Esophagus muscularis mucosa (tissue), 4 donors: Measurements from ENCODE around the gene PRKD1. TPM values are rescaled to one million over a fixed set of nuclear protein-coding genes. Genes with fewer than 3 reads are reported as not detected.
"Not testable (repeated sequence)": the region's sequence is repeated elsewhere in the genome, so short reads cannot be mapped to it uniquely, and the experiment has no call there.

Experiments
- DNase-seq: peaks from one replicate; pipeline ENCODE4 v3.0.0-alpha.2; 2017; ENCODE audit errors: extremely low spot score
- H3K27ac ChIP-seq, 4 donors: fragments of 200-600 bp; sonication (generic); replicated peaks in 1 of 4; 1 replicate in 3 of 4; 2 replicates in 1 of 4; pipeline ENCODE4 v1.5.1; 2016 to 2019; ENCODE audit warnings: mild to moderate bottlenecking in 1 of 4
- H3K27me3 ChIP-seq, 4 donors: fragments of 200-600 bp; sonication (generic); one replicate each; pipeline versions ENCODE4 v1.5.1 to v1.6.0; 2016 to 2019
- H3K36me3 ChIP-seq, 4 donors: fragments of 200-600 bp; sonication (generic); one replicate each; pipeline ENCODE4 v1.5.1; 2016 to 2019
- H3K4me1 ChIP-seq, 4 donors: fragments of 200-600 bp; sonication (generic); one replicate each; pipeline ENCODE4 v1.5.1; 2016 to 2019
- H3K4me3 ChIP-seq, 4 donors: fragments of 200-600 bp; sonication (generic); 1 replicate in 2 of 4; 2 replicates in 2 of 4; pipeline ENCODE4 v1.5.1; 2016 to 2019; ENCODE audit warnings: mild to moderate bottlenecking in 4 of 4, moderate library complexity in 1 of 4
- H3K9me3 ChIP-seq, 4 donors: fragments of 200-600 bp; sonication (generic); 1 replicate in 3 of 4; 2 replicates in 1 of 4; pipeline ENCODE4 v1.5.1; 2016 to 2019
- EP300 ChIP-seq: sonication (generic); formaldehyde crosslinking; IDR thresholded peaks from one replicate; pipeline ENCODE4 v1.6.1; 2017; ENCODE audit warnings: antibody characterized with exemption
- POLR2A ChIP-seq: fragments of 450-650 bp; IDR thresholded peaks from one replicate; pipeline ENCODE4 v1.6.1; 2017; ENCODE audit warnings: antibody characterized with exemption, moderate library complexity, mild to moderate bottlenecking, low read depth
- POLR2AphosphoS5 ChIP-seq, 2 donors: sonication (generic); formaldehyde crosslinking; IDR thresholded peaks; one replicate each; pipeline ENCODE4 v1.6.1; 2017; ENCODE audit warnings: antibody characterized with exemption in 2 of 2
- WGBS: methylation state at CpG from one replicate; pipeline ENCODE4 v1.1.5; 2018; 5-methylcytosine and 5-hydroxymethylcytosine counted together
- intact Hi-C: fragments of 100-400 bp; cut with DNase I; formaldehyde crosslinking; loops from one replicate; pipeline ENCODE4 v1.15.1; 2023
- total RNA-seq, 4 donors: library from RNA; depleted of rRNA; stranded (reverse); fragments of >200 nt; gene quantifications; one replicate each; pipeline versions ENCODE4 v1.1.0 to v1.2.1, GENCODE V29; 2016
- TF ChIP-seq, protein P1 (sequence below), 3 experiments: fragments of 200-600 bp in 2 of 3; fragments of 450-650 bp in 1 of 3; sonication (generic) in 2 of 3; IDR thresholded peaks; one replicate each; pipeline ENCODE4 v1.5.1; 2017 to 2019; ENCODE audit warnings: antibody characterized with exemption in 3 of 3, mild to moderate bottlenecking in 2 of 3, moderate library complexity in 1 of 3

The PRKD1 gene
- total RNA-seq, 4 donors from 2014 or later, result 10.4 to 18.7 (median 14.0) TPM

DNA sequence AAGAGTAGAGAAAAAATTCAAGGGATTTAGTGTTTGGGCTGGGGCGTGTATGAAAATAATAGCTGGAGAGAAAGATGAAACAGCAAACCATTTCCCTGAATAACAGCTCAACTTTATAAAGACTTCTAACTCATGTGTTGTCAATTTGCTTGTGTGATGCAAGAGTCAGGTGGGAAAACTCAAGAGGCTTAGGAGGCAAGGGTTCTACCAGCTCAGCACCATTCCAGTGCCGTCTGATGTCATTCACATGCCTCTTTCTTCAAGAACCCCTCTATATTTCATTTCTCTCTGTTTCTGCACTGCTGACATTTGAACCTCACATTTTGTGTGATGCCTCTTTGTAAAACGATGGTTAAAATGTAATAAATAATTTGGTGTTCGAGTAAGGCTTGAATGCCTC lies 192.2 kb downstream of the PRKD1 start:
- Histone ChIP-seq H3K9me3 (no peaks in the 10 kb centered on the region), H3K27me3 (no peaks in the 10 kb centered on the region), H3K4me1 (peaks cover 0 to 15% (median 2%) of the 10 kb centered on the region in 4 donors), H3K36me3 (no peaks in the 10 kb centered on the region), H3K4me3 (no peak overlapping the region), H3K27ac (no peak overlapping the region)
- intact Hi-C loops, result no loop called here
- TF ChIP-seq EP300, result no peak
- no peak for TF ChIP-seq POLR2A
- TF ChIP-seq, protein P1, sequence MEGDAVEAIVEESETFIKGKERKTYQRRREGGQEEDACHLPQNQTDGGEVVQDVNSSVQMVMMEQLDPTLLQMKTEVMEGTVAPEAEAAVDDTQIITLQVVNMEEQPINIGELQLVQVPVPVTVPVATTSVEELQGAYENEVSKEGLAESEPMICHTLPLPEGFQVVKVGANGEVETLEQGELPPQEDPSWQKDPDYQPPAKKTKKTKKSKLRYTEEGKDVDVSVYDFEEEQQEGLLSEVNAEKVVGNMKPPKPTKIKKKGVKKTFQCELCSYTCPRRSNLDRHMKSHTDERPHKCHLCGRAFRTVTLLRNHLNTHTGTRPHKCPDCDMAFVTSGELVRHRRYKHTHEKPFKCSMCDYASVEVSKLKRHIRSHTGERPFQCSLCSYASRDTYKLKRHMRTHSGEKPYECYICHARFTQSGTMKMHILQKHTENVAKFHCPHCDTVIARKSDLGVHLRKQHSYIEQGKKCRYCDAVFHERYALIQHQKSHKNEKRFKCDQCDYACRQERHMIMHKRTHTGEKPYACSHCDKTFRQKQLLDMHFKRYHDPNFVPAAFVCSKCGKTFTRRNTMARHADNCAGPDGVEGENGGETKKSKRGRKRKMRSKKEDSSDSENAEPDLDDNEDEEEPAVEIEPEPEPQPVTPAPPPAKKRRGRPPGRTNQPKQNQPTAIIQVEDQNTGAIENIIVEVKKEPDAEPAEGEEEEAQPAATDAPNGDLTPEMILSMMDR (IDR thresholded peaks at IDR 0.05), result no peak
- no peak for TF ChIP-seq POLR2AphosphoS5 (IDR thresholded peaks at IDR 0.05)
- 90% methylated on average over 4 of the region's 4 CpGs for WGBS
- no peak for DNase-seq

DNA sequence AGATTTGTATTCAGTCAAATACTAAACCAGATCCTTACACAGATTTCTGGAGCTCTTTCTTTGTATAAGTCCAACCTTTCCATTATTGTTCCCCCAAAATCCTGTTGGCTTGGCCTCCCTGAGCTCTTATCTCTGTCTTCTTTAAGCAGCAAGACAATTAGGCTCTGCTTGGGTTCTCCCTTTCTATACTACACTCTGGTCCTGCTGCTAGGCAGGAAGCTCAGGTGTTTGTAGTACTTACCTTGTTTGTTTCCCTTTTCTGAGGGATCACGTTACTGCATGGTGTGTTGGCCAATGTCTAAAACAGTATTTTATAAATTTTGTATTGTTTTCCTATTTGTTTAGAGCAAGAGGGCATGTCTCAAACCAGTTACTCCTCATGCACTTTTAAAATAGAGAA lies 192.9 kb downstream of the PRKD1 start:
- no peaks in the 10 kb centered on the region for H3K27me3 ChIP-seq
- H3K27ac ChIP-seq, result no peak overlapping the region
- no peak overlapping the region for H3K4me3 ChIP-seq
- DNase-seq, result no peak
- peaks cover 0 to 12% (median 2%) of the 10 kb centered on the region in 4 donors for H3K4me1 ChIP-seq
- no peaks in the 10 kb centered on the region for H3K36me3 ChIP-seq
- 91% methylated on average over 1 of the region's 1 CpG for WGBS
- intact Hi-C loops, result no loop called here
- H3K9me3 ChIP-seq, result no peaks in the 10 kb centered on the region
- TF ChIP-seq POLR2AphosphoS5 (IDR thresholded peaks at IDR 0.05) (no peak), EP300 (no peak), POLR2A (no peak)
- TF ChIP-seq, protein P1 (IDR thresholded peaks at IDR 0.05), result no peak

DNA sequence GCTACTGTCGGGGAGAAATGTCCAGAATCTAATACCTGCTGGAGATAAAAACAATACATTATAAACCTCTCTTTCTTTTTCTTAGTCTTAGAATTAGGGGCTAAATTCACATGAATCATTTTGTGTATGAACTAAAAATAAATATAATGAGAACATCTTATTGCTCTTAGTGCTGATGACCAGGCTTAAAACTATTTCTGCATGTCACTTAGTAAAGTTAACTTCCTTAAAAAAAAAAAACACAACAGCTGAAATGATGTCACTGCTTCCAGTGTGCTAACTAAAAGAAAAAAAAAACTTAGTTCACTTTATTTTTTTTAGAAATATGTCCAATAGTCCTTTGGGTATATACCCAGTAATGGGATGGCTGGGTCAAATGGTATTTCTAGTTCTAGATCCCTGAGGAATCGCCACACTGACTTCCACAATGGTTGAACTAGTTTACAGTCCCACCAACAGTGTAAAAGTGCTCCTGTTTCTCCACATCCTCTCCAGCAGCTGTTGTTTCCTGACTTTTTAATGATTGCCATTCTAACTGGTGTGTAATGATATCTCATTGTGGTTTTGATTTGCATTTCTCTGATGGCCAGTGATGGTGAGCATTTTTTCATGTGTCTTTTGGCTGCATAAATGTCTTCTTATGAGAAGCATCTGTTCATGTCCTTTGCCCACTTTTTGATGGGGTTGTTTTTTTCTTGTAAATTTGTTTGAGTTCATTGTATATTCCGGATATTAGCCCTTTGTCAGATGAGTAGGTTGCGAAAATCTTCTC lies 200.9 kb downstream of the PRKD1 start:
- H3K27me3 ChIP-seq, DNase-seq, H3K9me3 ChIP-seq, H3K36me3 ChIP-seq, intact Hi-C loops, H3K4me3 ChIP-seq: not testable (repeated sequence)
- Histone ChIP-seq H3K4me1 (peaks cover 9 to 27% (median 21%) of the 10 kb centered on the region in 4 donors), H3K27ac (peak overlapping the region in 1 of 4 donors; percentile 23)
- WGBS, result 78% methylated on average over 4 of the region's 4 CpGs

DNA sequence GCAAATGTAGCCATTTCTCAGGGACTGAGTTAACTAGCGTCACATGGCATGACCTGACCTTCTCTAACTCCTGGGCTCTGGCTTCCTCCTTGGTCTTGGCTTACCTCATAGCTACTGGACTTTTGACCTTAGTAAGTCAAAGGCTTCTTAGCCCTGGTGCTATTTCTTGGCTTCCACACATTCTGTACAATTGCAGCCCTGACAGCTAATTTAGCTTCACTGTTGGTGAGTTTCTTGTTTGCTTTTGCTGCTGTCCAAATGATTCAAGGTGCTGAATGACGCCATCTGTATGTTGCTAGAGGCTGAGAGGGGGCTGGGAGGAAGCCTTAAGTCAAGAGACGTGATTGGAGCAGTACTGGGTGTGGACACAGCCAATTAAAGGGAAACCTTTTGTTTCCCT lies 202.7 kb downstream of the PRKD1 start:
- Histone ChIP-seq H3K36me3 (no peaks in the 10 kb centered on the region), H3K4me1 (peaks cover 9 to 27% (median 21%) of the 10 kb centered on the region in 4 donors), H3K9me3 (no peaks in the 10 kb centered on the region), H3K27ac (no peak overlapping the region), H3K27me3 (no peaks in the 10 kb centered on the region), H3K4me3 (no peak overlapping the region)
- DNase-seq, result no peak
- WGBS, result 42% methylated on average over 3 of the region's 3 CpGs
- TF ChIP-seq POLR2A (no peak), POLR2AphosphoS5 (IDR thresholded peaks at IDR 0.05) (no peak), EP300 (no peak)
- TF ChIP-seq, protein P1 (IDR thresholded peaks at IDR 0.05), result no peak
- intact Hi-C loops, result no loop called here

DNA sequence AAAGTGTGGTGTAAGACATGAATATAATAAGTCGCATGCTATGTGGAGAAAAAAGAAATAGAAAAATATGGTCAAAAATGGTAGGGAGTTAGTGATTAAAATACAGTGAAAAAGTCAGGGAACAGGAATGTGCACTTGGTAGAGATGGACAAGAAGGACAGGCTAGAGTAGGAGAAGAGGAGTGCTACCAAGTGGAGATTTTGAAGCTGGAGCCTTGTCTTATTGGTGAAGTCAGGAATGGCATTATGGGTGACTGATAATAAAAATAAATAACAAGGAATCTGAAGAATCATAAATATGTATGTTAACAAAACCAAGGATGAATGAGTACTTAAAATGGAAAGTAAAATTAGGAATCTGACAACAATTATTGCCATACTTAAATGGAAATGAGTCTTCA lies 204.8 kb downstream of the PRKD1 start:
- intact Hi-C loops, result no loop called here
- Histone ChIP-seq H3K4me1 (peaks cover 9 to 27% (median 21%) of the 10 kb centered on the region in 4 donors), H3K9me3 (no peaks in the 10 kb centered on the region), H3K4me3 (no peak overlapping the region), H3K27ac (no peak overlapping the region), H3K36me3 (no peaks in the 10 kb centered on the region), H3K27me3 (no peaks in the 10 kb centered on the region)
- 95% methylated on average over 1 of the region's 1 CpG for WGBS
- DNase-seq, result no peak
- no peak for TF ChIP-seq EP300
- no peak for TF ChIP-seq POLR2AphosphoS5 (IDR thresholded peaks at IDR 0.05)
- TF ChIP-seq POLR2A, result no peak
- TF ChIP-seq, protein P1 (IDR thresholded peaks at IDR 0.05), result no peak
